Upper lobe of left lung (tissue), 6 donors: Measurements from ENCODE around the gene ADCY9. TPM values are rescaled to one million over a fixed set of nuclear protein-coding genes. Genes with fewer than 3 reads are reported as not detected.

Experiments
- ATAC-seq, 2 donors: fragments of 200-7000 bp; cut with Tn5 transposase; one replicate each; pipeline ENCODE4 v1.9.1; 2022; ENCODE audit warnings: mild to moderate bottlenecking in 2 of 2, moderate library complexity in 2 of 2; ENCODE audit not compliant: low FRiP score in 2 of 2
- DNase-seq, 2 donors: peaks; one replicate each; pipeline ENCODE4 v3.0.0-alpha.2; 2019 to 2020
- H3K27ac ChIP-seq, 4 donors: fragments of 200-600 bp; sonication (generic); one replicate each; pipeline ENCODE4 v1.5.1; 2016 to 2019
- H3K27me3 ChIP-seq, 4 donors: fragments of 200-600 bp; sonication (generic); one replicate each; pipeline ENCODE4 v1.5.1; 2017 to 2019
- H3K36me3 ChIP-seq, 4 donors: fragments of 200-600 bp; sonication (generic); one replicate each; pipeline ENCODE4 v1.5.1; 2016 to 2019
- H3K4me1 ChIP-seq, 4 donors: fragments of 200-600 bp; sonication (generic); one replicate each; pipeline ENCODE4 v1.5.1; 2018 to 2019
- H3K4me3 ChIP-seq, 4 donors: fragments of 200-600 bp; sonication (generic); one replicate each; pipeline ENCODE4 v1.5.1; 2017 to 2019; ENCODE audit warnings: mild to moderate bottlenecking in 2 of 4, moderate library complexity in 1 of 4
- H3K9me3 ChIP-seq, 4 donors: fragments of 200-600 bp; sonication (generic); one replicate each; pipeline ENCODE4 v1.5.1; 2018 to 2019
- CTCF ChIP-seq, 6 experiments: fragments of 450-650 bp in 4 of 6; fragments of 200-600 bp in 2 of 6; sonication (generic) in 2 of 6; IDR thresholded peaks; one replicate each; pipeline ENCODE4 v1.5.1; 2016 to 2019; ENCODE audit warnings: antibody characterized with exemption in 6 of 6
- EP300 ChIP-seq, 4 donors: sonication (generic); formaldehyde crosslinking; IDR thresholded peaks; one replicate each; pipeline ENCODE4 v1.5.1; 2017; ENCODE audit warnings: antibody characterized with exemption in 4 of 4, control low read depth in 2 of 4
- POLR2A ChIP-seq, 4 donors: fragments of 450-650 bp; IDR thresholded peaks; one replicate each; pipeline ENCODE4 v1.5.1; 2016 to 2017; ENCODE audit warnings: antibody characterized with exemption in 4 of 4, mild to moderate bottlenecking in 2 of 4
- POLR2AphosphoS5 ChIP-seq, 2 donors: sonication (generic); formaldehyde crosslinking; IDR thresholded peaks; one replicate each; pipeline ENCODE4 v1.5.1; 2017; ENCODE audit warnings: antibody characterized with exemption in 2 of 2
- WGBS, 2 donors: methylation state at CpG; one replicate each; pipeline ENCODE4 v1.1.5; 2017 to 2018; 5-methylcytosine and 5-hydroxymethylcytosine counted together
- total RNA-seq, 6 donors: library from RNA; depleted of rRNA in 4 of 6; stranded (reverse); fragments of >200 nt in 4 of 6; gene quantifications; one replicate each; pipeline versions ENCODE4 v1.1.0 to v1.2.1, GENCODE V29; 2016 to 2021
- donor health status: DM: no; HTN: no; CAD: no; lungs with moderate emphysema.
- donor health status: DM: no; HTN: yes; CAD: no; lungs with severe emphysema.

The ADCY9 gene
- total RNA-seq, 6 donors from 2014 or later, result 46.0 to 80.7 (median 68.4) TPM

GRCh38 chr16:4056161-4057105, 59.8 kb downstream of the ADCY9 start:
- peak overlapping the region in 1 of 4 donors; percentile 87 for H3K27ac ChIP-seq
- H3K9me3 ChIP-seq, result peaks cover 0 to 5% (median 1%) of the 10 kb centered on the region in 4 donors
- TF ChIP-seq POLR2AphosphoS5 (IDR thresholded peaks at IDR 0.05) (no peak), POLR2A (IDR thresholded peaks at IDR 0.05) (no peak), EP300 (IDR thresholded peaks at IDR 0.05) (no peak), CTCF (IDR thresholded peaks at IDR 0.05) (no peak)
- no peak for ATAC-seq
- H3K4me3 ChIP-seq, result no peak overlapping the region
- H3K4me1 ChIP-seq, result peaks cover 31 to 43% (median 36%) of the 10 kb centered on the region in 4 donors
- H3K27me3 ChIP-seq, result no peaks in the 10 kb centered on the region
- DNase-seq, result no peak
- WGBS, 2 donors, result 83 to 88% methylated on average over 15 to 16 of the region's 16 CpGs
- H3K36me3 ChIP-seq, result no peaks in the 10 kb centered on the region

DNA sequence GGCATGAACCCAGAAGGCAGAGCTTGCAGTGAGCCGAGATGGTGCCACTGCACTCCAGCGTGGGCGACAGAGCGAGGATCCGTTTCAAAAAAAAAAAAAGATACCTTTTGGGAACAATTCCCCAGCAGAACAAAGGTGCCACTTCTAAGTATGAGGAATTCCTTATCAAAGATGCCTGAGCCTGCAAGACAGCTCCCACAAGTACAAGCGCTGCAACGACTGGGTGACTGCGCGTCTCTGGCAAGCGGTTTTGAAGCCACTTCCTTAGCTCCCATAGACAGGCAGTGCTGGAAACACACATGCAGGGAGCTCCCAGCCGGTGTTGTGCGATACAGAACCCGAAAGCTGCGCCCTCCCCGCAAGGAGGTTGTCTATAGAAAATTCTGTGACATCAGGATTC, 60.5 kb downstream of the ADCY9 start:
- 88 to 91% methylated on average over 14 to 15 of the region's 15 CpGs for WGBS, 2 donors
- Histone ChIP-seq H3K4me3 (no peak overlapping the region), H3K36me3 (no peaks in the 10 kb centered on the region), H3K27me3 (no peaks in the 10 kb centered on the region), H3K9me3 (no peaks in the 10 kb centered on the region), H3K27ac (peak overlapping the region in 1 of 4 donors; percentile 87), H3K4me1 (peaks cover 31 to 43% (median 37%) of the 10 kb centered on the region in 4 donors)
- no peak for TF ChIP-seq CTCF (IDR thresholded peaks at IDR 0.05)
- TF ChIP-seq POLR2AphosphoS5 (IDR thresholded peaks at IDR 0.05), result no peak
- no peak for TF ChIP-seq POLR2A (IDR thresholded peaks at IDR 0.05)
- no peak for TF ChIP-seq EP300 (IDR thresholded peaks at IDR 0.05)
- DNase-seq (no peak), ATAC-seq (no peak)

DNA sequence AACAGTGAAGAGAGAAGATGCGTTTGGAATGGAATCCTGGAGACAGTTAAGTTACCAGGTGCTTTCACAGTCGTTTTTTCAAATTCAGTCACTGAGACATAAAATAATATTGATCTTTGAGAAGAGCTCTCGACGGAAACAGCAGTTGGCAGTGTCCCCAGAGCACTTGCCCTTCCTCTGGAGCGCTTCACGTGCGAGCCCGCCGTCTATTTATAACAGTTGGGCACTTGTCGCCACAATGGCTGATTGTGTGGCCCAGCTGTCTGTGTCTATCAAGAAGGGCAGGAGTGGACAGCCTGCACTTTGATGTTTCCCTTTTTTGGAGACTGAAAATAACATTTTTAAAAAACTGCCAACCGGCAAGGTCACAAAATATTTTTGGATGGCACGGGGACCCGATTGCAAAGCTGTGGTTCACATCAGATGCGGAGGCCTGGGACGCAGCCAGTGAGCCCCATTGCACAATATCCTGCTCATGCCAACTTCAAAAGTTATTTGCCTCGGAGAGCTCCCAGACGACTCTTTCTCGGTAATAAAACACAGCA, 62.9 kb downstream of the ADCY9 start:
- peak overlapping the region in 3 of 4 donors; percentile 28 to 38 (median 33) for H3K4me3 ChIP-seq
- H3K27me3 ChIP-seq, result no peaks in the 10 kb centered on the region
- no peaks in the 10 kb centered on the region for H3K36me3 ChIP-seq
- no peaks in the 10 kb centered on the region for H3K9me3 ChIP-seq
- peaks cover 27 to 37% (median 32%) of the 10 kb centered on the region in 4 donors for H3K4me1 ChIP-seq
- ATAC-seq, result peak; percentile 64 to 84
- 4% methylated on average over 18 of the region's 18 CpGs for WGBS, 2 donors
- peak overlapping the region; percentile 82 to 89 (median 88) for H3K27ac ChIP-seq
- TF ChIP-seq CTCF (IDR thresholded peaks at IDR 0.05) (no peak), POLR2AphosphoS5 (IDR thresholded peaks at IDR 0.05) (peak in 1 of 2 donors; percentile 44), EP300 (IDR thresholded peaks at IDR 0.05) (peak in 1 of 4 donors; percentile 52), POLR2A (IDR thresholded peaks at IDR 0.05) (no peak)
- peak in 1 of 2 donors; percentile 85 for DNase-seq

DNA sequence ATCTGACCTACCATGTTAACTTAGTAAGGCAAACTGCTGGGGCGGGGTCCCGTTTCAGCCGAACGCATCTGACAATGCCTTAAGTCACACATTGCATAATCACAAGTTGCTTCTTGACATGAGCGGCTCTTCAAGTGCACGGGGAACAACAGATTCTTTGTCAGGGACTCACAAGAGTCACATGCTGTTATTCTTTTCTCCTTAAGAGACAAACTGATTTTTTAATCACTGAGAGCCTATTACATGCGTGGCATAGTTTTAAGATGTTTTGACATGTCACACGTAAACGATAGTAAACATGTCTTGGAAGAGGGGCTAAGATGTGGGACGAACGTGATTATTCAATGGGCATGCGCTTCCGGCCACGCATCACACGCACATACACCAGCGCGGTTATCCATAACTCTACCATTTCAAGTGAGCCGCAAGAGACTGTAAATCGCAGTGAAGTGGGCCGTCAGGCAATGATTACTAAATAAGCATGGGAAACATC, 63.4 kb downstream of the ADCY9 start:
- WGBS, 2 donors, result 21 to 27% methylated on average over 20 of the region's 20 CpGs
- no peaks in the 10 kb centered on the region for H3K9me3 ChIP-seq
- H3K27me3 ChIP-seq, result no peaks in the 10 kb centered on the region
- DNase-seq (peak in 1 of 2 donors; percentile 77), ATAC-seq (peak; percentile 38 to 59)
- H3K4me1 ChIP-seq, result peaks cover 23 to 37% (median 32%) of the 10 kb centered on the region in 4 donors
- peak overlapping the region in 3 of 4 donors; percentile 28 to 38 (median 33) for H3K4me3 ChIP-seq
- TF ChIP-seq POLR2A (IDR thresholded peaks at IDR 0.05), result no peak
- TF ChIP-seq EP300 (IDR thresholded peaks at IDR 0.05), result peak in 1 of 4 donors; percentile 85
- peak; percentile 29 to 71 for TF ChIP-seq POLR2AphosphoS5 (IDR thresholded peaks at IDR 0.05)
- no peak for TF ChIP-seq CTCF (IDR thresholded peaks at IDR 0.05)
- peak overlapping the region; percentile 82 to 89 (median 88) for H3K27ac ChIP-seq
- H3K36me3 ChIP-seq, result no peaks in the 10 kb centered on the region
